ENCODE results near the gene SLC1A5.
"Not testable (repeated sequence)": the region's sequence is repeated elsewhere in the genome, so short reads cannot be mapped to it uniquely, and the experiment has no call there.

Gene SLC1A5

DNA sequence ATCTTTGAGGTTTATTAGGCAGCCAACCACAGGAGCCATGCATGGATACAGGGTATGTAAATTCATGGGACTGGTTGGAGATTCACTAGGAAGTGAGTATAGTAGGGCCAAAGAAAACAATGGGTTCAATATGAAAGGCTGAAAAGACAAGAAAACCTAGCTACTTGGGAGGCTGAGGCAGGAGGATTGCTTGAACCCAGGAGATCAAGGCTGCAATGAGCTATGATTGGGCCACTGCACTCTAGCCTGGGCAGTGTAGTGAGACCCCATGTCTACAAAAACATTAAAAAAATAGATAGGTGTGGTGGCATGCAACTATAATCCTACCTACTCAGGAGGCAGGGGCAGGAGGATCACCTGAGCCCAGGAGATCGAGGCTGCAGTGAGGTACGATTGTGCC lies 10.3 kb upstream of the SLC1A5 start:
- no peak for DNase-seq (ENCODE audit: low read depth)

GRCh38 chr19:46797881-46798280 lies 9.5 kb upstream of the SLC1A5 start:
- DNase-seq (ENCODE audit: low read depth): no peak

DNA sequence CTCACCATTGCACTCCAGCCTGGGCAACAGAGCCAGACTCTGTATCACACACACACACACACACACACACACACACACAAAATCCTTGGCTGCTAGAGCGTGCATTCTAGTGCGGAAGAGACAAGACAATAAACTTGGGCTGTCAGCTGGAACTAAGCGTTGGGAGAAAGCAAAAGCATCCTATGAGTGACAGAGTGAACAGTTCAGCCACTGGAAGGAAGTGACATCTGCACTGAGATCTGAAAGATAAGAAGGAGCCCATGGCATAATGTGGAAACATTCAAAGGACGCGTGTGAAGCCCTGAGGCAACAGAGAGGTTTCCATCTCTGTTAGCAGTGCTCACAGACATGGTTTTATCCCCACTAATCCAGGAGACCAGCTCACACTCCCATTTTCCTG lies 3.5 kb upstream of the SLC1A5 start:
- DNase-seq (ENCODE audit: low read depth): no peak

- DNase-seq (ENCODE audit: low read depth): no peak
These were observed 977 bp upstream of the SLC1A5 start for GRCh38 chr19:46789371-46789770.

DNA sequence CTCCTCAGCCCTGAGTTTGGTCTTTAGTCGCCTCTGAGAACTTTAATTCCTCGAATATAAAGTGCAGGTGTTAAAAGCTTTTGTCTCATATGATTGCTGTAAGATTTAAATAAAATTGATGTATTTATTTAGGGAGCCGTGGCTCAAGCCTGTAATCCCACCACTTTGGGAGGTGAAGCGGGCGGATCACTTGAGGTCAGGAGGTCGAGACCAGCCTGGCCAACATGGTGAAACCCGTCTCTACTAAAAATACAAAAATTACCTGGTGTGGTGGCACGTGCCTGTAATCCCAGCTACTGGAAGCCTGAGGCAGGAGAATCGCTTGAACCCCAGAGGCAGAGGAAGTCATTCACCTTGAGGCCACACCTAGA lies 559 bp upstream of the SLC1A5 start:
- DNase-seq (ENCODE audit: low read depth): no peak

DNA sequence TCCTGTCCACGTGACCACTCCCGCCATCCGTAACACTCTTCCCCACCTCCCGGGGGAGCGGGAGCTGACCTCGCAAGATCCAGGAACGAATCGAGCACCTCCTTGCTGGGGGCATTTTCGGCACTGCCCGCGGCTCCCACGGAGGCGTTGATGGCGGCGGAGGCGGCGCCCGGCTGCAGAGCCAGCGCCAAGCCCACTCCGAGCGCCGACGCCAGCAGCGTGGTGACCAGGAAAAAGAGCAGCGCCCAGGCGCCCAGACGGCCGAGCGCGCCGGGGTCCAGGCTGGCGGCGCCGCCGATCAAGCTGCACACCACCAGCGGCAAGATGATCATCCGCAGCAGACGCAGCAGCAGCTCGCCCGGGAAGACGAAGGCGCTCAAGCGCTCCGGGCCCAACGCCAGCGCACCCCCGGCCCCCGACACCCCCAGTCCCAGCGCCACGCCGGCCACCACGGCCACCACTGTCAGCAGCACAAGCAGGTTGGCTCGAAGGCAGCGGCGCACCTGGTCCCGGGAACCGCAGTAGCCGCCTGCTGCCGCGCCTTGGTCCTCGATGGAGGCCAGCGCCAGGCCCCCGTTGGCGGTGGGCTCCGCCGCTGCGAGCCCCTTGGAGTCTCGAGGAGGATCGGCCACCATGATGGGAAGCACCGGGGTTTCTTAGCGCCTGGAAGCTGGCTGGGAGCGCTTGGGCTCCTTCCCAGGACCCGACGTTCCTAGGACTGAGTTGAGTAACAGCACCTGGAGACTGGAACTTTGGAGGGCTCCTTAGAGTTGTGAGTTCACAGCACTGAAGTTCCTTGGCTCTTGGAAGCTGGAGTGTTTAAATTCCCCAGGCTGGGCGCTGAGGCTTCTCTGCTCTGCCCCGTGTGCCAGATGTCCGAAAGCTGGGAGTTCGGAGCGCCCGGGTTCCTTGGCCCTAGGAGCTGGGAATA lies 798 bp downstream of the SLC1A5 start:
- DNase-seq (ENCODE audit: low read depth): no peak

DNA sequence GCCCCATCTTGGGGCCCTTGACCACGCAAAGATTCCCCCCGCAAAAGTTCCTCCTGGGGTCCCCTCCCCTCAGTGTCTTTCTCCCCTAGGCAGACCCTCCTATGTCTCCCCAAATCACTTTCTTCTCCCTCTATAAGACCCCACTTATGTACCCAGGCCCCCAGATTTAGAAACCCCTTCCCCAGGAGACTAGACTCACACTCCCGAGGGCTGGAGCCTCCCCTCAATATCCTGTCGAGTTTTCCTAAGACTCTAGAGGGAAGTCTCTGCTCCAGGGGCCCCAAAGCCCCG lies 1.4 kb downstream of the SLC1A5 start:
- DNase-seq (ENCODE audit: low read depth): no peak

DNA sequence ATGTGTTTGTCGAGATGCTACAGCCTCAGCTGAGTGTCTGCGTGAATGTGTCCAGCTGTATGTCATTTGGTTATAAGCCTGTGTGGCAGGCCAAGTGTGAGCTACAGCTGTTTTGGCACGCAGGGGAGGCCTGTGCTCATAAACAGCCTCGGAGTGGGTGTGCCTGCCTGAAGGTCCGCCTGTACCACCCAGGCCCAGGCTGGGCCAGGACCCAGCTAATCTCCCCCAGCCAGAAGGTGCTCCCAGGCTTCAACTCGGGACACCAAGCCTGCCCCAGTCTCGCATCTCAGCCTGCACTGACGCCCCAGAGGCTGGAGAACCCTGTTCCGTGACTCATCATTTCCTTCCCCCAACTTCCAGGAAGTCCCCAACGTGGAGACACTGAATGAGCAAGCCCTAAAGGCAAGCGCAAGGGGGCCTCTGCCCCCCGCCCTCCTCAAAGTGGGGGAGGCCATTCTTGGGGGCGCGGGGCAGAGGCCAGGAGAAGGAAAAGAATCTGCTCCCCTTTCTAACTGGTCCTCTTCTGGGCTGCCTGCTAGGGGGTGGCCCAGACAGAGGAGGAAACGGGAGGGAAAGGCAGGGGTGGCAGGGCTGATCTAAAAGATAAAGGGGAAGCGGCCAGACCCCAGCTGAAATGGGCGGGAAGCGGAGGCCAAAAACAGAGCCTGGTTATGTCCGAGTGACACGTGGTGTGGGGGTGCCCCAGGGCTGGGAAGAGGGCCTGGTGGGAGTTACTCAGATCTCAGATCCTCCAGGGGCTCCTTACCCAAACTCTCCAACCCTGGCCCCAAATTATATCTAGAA lies 2.0 kb downstream of the SLC1A5 start:
- peak; percentile 81 for DNase-seq (ENCODE audit: low read depth)

GRCh38 chr19:46785980-46786235 lies 2.5 kb downstream of the SLC1A5 start:
- no peak for DNase-seq (ENCODE audit: low read depth)

DNA sequence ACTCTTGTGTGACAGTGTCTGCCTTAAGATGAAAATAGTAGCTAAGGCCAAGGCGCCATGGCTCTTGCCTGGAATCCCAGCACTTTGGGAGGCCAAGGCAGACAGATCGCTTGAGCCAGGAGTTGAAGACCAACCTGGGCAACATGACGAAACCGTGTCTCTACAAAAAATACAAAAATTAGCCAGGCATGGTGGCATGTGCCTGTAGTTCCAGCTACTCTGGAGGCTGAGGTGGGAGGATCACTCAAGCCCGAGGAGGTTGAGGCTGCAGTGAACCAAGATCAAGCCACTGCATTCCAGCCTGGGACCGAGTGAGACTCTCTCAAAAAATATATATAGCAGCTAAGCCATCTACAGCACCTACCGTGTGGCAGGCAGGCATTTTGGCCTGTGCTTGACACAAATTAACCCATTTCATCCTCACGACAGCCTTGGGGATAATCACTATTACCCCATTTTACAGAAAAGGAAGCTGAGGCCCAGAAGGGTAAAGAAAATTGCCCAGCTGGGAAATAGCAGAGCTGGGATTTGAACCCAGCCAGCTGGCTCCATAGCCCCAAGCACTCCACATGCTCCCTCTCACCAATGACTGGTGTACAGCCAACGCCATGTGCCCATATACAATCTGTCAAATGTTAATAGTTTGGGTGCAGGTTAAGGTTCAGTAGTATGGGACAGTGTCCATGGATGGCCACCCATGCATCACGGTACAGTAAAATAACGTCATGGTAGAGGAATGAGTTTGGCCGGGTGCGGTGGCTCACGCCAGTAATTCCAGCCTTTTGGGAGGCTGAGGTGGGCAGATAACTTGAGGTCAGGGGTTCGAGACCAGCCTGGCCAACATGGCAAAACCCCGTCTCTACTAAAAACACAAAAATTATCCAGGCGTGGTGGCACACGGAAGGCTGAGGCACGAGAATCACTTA lies 3.1 kb downstream of the SLC1A5 start:
- DNase-seq (ENCODE audit: low read depth): no peak

DNA sequence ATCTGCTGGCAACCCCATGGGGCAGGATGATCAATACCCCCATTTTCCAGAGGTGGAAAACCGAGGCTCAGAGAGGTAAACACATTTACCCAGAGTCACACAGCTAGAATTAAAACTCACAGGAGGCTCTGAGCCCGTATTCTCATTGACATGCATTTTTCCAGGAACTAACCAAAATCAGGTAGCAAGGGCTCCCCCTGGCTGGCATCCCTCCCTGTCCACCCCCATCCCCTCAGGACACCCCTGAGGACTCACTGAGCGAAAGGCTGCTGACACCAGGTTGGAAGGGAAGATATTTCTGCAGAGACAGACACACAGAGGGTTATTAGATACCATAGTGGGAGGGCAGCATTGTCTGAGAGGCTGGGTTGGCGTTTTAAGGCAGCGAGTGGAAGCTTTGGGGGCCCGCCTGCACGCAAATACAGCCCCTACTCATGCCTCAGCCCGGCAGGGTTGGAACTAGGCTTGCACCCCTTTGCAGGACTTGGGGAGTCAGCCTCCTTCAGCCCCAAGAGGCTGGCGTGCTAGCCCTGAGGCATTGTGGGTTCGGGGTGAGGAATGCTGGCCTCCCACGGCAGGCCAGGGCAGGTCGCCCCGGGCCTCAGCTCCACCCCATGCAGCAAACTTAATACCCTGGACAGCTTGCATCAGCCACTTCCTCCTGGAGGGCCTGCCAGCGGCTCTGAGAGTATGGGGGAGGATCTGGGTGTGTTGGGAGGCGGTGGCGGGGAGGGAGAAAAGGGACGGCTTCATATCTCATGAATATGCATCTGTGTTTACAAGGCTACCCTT lies 3.9 kb downstream of the SLC1A5 start:
- DNase-seq (ENCODE audit: low read depth): no peak

GRCh38 chr19:46783670-46784069 lies 4.7 kb downstream of the SLC1A5 start:
- DNase-seq (ENCODE audit: low read depth): no peak

DNA sequence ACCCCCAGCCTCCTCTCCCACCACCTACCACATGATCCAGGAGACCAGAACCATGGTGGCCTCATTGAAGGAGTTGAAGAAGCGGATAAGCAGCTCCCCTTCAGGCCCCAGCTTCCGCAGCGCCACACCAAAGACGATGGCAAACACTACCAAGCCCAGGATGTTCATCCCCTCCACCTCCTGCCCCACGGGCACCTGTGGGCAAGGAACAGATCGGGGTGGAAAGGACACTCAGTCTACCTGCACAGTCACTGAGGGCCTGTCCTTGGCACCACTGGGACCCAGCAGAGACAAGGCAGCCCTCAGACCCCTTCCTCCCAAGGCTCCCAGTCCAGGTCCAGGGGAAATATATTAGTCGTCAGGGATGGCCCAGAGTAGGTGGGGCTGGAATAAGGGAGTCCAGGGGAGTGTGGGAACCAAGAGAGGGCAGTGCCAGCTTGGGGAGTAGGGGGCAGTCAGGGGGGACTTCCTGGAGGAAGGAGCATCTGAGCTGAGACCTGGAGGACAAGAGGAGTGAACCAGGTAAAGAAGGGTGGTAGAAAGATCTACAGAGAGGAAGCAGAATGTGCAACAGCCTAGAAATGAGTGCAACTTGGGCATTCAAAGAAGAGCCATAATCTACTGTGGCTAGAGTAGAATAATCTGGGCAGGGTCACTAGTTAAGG lies 5.9 kb downstream of the SLC1A5 start:
- no peak for DNase-seq (ENCODE audit: low read depth)

DNA sequence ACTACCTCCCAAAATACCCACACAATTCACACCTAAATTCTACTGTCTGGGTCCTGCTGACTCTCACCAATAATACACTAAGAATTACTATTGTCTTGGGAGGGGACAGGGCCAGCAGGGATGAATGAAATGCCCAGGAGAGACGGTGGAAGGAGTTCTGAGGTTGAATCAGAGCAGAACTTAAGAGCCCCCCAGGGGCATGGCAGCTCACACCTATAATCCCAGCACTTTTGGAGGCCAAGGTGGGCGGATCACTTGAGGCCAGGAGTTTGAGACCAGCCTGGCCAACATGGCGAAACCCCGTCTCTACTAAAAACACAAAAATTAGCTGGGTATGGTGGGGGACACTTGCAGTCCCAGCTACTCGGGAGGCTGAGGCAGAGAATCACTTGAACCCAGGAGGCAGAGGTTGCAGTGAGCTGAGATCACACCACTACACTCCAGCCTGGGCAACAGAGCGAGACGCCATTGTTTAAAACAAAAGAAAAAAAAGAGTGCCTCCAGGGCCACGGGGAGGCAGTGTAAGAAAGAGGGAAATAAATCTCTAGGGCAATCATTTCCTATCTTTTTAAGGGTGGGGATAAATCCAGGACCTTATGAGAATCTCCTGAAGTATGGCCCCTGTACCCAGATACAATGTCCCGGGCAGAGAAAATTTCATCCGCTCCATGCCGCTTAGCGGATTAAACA lies 10.3 kb downstream of the SLC1A5 start:
- not testable (repeated sequence) for DNase-seq (ENCODE audit: low read depth)

DNA sequence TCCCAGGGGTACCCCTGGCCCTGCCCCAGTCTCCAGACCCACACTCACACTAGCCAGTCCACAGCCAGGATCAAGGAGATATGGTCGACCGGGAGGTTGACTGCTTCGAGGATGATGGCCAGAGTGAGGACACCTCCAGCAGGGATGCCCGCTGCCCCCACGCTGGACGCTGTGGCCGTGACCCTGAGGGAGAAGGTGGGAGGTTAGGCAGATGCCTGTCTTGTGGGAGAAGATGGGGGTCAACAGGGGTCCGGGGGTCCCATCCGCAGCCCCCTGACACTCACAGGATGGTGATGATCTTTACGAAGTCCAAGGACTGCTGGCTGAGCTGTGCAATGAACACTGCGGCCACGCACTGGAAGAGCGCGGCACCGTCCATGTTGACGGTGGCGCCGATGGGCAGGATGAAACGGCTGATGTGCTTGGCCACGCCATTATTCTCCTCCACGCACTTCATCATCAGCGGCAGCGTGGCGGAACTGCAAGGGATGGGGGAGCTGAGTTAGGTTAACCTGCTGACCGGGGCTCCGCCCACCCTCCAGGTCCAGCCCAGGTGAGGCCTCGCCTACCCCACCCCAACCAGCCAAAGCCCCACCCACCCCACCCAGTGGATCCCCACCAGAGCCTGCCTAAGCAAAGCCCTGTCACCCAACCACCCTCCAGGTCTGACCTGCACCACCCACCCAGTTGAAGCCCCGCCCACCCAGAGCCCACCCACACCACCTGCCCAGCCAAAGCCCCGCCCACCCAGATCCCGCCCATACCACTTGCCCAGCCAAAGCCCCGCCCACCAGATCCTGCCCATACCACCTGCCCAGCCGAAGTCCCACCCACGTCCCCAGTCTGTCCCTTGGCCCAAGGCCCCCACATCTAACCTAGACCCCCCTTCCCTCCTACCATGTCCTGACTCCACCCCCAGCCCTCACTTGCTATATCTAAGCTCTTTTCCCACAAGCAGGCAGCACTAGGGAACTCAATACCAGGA lies 11.2 kb downstream of the SLC1A5 start:
- no peak for DNase-seq (ENCODE audit: low read depth)

DNA sequence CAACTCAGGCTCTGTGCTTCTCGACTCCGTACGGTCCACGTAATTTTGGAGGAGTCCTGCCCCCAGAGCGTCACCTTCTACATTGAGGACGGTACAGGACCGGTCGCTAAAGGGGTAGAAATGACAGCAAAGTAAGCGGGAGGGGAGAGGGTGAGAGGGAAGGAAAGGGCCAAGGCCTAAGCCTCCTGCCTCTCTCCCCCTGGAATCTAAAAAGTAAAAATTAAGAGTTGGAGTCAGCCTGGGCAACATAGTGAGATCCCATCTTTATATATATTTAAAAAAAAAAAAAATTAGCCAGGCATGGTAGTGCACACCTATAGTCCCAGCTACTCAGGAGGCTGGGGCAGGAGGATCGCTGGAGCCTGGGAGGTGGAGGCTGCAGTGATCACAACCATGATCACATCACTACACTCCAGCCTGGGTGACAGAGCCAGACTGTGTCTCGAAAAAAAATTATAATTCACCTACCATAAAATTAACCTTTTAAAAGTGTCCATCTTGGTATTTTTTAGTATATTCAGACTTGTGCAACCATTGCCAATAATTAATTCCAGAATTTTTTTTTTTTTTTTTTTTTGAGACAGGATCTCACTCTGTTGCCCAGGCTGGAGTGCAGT lies 12.6 kb downstream of the SLC1A5 start:
- DNase-seq (ENCODE audit: low read depth): no peak

DNA sequence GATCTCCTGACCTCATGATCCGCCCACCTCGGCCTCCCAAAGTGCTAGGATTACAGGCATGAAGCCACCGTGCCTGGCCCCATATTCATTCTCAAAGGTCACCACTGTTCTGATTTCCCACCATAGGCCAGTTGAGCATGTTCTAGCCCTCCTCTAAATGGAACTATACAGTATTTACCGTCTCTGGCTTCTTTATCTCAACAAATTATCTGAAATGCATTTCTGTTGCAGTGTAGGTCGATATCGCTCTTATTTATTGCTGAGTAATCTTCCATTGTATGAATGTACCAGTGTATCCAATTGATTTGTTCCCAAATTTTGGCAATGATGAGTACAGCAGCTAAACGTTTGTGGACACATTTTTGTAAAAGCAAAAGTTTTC lies 15.4 kb downstream of the SLC1A5 start:
- no peak for DNase-seq (ENCODE audit: low read depth)

- DNase-seq (ENCODE audit: low read depth): no peak
These were observed 16.0 kb downstream of the SLC1A5 start for GRCh38 chr19:46772170-46773017.

Measured in stimulated activated CD8-positive, alpha-beta memory T cell treated with anti-CD3 and anti-CD28 coated beads, Interleukin-12 subunit alpha, Interleukin-12 subunit beta, amount 100 ng/mL, for 1 hour (primary cell).